ENCODE results near the gene CHKA.
A peak's percentile ranks its signal among the peaks of the same experiment; 100 is the strongest.

Gene CHKA

GRCh38 chr11:68037411-68038225 lies 83.6 kb downstream of the CHKA start:
- H3K9ac ChIP-seq (ENCODE audit: low read length), result 0 out of 2 replicates have a peak overlapping the region, but pooled peaks have one; percentile 84
- peaks cover 5% of the 10 kb centered on the region; the same call in 1 of the 2 replicates for H4K20me1 ChIP-seq (ENCODE audit: insufficient read depth, low read length)
- no peak for TF ChIP-seq EZH2 (optimal IDR thresholded peaks at IDR 0.05; ENCODE audit: low read depth, low read length)
- TF ChIP-seq, protein P1, sequence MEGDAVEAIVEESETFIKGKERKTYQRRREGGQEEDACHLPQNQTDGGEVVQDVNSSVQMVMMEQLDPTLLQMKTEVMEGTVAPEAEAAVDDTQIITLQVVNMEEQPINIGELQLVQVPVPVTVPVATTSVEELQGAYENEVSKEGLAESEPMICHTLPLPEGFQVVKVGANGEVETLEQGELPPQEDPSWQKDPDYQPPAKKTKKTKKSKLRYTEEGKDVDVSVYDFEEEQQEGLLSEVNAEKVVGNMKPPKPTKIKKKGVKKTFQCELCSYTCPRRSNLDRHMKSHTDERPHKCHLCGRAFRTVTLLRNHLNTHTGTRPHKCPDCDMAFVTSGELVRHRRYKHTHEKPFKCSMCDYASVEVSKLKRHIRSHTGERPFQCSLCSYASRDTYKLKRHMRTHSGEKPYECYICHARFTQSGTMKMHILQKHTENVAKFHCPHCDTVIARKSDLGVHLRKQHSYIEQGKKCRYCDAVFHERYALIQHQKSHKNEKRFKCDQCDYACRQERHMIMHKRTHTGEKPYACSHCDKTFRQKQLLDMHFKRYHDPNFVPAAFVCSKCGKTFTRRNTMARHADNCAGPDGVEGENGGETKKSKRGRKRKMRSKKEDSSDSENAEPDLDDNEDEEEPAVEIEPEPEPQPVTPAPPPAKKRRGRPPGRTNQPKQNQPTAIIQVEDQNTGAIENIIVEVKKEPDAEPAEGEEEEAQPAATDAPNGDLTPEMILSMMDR (IDR thresholded peaks at IDR 0.05; ENCODE audit: low read length), result no peak
- TF ChIP-seq EZH2phosphoT487 (IDR thresholded peaks at IDR 0.05; ENCODE audit: low read length), result no peak
- no peaks in the 10 kb centered on the region for H3K9me3 ChIP-seq (replicated peaks; ENCODE audit: insufficient read depth, low read length)
- H3K79me2 ChIP-seq (ENCODE audit: low read length), result peaks cover 57% of the 10 kb centered on the region
- no peaks in the 10 kb centered on the region for H3K27me3 ChIP-seq (replicated peaks; ENCODE audit: insufficient read depth, low read length)
- H3K9me2 ChIP-seq (replicated peaks; ENCODE audit: insufficient read depth, low read length), result no peaks in the 10 kb centered on the region
- H2AFZ ChIP-seq (ENCODE audit: low read length), result no peak overlapping the region
- peaks cover 2% of the 10 kb centered on the region; the same call in 1 of the 2 replicates for H3K36me3 ChIP-seq (replicated peaks; ENCODE audit: insufficient read depth, low read length)
- peaks cover 16% of the 10 kb centered on the region for H3K4me1 ChIP-seq (ENCODE audit: low read length)
- H3K4me3 ChIP-seq (ENCODE audit: low read length), result no peak overlapping the region
- H3F3A ChIP-seq (ENCODE audit: insufficient read depth, low read length), result peaks cover 27% of the 10 kb centered on the region
- peak overlapping the region; percentile 95; the same call in 1 of the 2 replicates for H3K4me2 ChIP-seq (ENCODE audit: low read depth, low read length)
- peak overlapping the region; percentile 76; the same call in 1 of the 2 replicates for H3K27ac ChIP-seq (ENCODE audit: low read length)
- DNase-seq, result no peak

DNA sequence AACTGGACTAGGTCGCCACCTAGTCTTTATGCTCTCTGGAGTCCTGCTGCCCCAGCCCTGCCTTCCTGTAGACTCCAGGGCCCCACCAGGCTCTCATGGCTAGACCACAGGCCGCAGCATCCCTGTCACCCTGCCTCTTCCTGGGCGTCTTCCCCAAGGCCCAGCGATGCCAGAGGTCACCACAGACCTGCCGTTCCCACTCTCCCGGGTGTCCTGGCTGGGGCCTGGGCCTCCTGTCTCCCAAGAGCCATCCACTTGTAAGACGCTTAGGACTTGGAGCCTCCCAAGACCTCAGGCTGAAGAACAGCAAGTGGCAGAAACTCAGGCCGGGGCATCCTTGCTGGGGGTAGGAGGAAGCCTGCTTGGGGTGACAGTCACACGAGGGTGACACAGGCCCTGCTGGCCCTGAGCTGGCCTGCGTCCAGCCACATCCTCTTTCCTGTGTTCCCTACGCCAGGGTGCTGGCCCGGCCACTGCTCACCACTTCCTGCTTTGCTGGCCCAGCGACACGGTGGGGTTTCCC lies 84.4 kb downstream of the CHKA start:
- peaks cover 5% of the 10 kb centered on the region; the same call in 1 of the 2 replicates for H4K20me1 ChIP-seq (ENCODE audit: insufficient read depth, low read length)
- no peak overlapping the region for H2AFZ ChIP-seq (ENCODE audit: low read length)
- no peaks in the 10 kb centered on the region for H3K27me3 ChIP-seq (replicated peaks; ENCODE audit: insufficient read depth, low read length)
- no peaks in the 10 kb centered on the region for H3K9me2 ChIP-seq (replicated peaks; ENCODE audit: insufficient read depth, low read length)
- H3K4me3 ChIP-seq (ENCODE audit: low read length), result no peak overlapping the region
- no peak for DNase-seq
- peaks cover 18% of the 10 kb centered on the region for H3K4me1 ChIP-seq (ENCODE audit: low read length)
- H3K27ac ChIP-seq (ENCODE audit: low read length), result no peak overlapping the region; the same call in 1 of the 2 replicates
- H3K79me2 ChIP-seq (ENCODE audit: low read length), result peaks cover 57% of the 10 kb centered on the region
- no peaks in the 10 kb centered on the region for H3K9me3 ChIP-seq (replicated peaks; ENCODE audit: insufficient read depth, low read length)
- no peak overlapping the region for H3K4me2 ChIP-seq (ENCODE audit: low read depth, low read length)
- H3F3A ChIP-seq (ENCODE audit: insufficient read depth, low read length), result peaks cover 27% of the 10 kb centered on the region
- TF ChIP-seq EZH2phosphoT487 (IDR thresholded peaks at IDR 0.05; ENCODE audit: low read length), result no peak
- H3K9ac ChIP-seq (ENCODE audit: low read length), result no peak overlapping the region
- H3K36me3 ChIP-seq (replicated peaks; ENCODE audit: insufficient read depth, low read length), result 0 out of 2 replicates have a peak, but pooled peaks cover 2% of the 10 kb centered on the region

DNA sequence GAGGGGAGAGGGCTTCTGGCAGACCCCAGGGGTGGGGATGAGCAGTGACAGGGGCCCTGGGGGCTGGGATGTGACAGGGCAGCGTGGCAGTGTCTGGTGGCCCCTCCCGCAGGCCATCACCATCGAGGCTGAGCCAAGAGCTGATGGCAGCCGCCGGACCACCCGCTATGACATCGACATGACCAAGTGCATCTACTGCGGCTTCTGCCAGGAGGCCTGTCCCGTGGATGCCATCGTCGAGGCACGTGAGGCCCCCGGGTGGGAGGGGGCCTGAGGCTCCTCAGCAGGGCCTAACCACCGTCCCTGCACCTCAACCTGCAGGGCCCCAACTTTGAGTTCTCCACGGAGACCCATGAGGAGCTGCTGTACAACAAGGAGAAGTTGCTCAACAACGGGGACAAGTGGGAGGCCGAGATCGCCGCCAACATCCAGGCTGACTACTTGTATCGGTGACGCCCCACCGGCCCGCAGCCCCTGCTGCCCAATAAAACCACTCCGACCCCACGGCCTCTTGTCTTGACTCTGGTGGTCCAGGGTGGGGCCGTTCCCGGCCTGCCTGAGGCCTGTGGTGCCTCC lies 85.0 kb downstream of the CHKA start:
- H3K27me3 ChIP-seq (replicated peaks; ENCODE audit: insufficient read depth, low read length), result no peaks in the 10 kb centered on the region
- H3K36me3 ChIP-seq (replicated peaks; ENCODE audit: insufficient read depth, low read length), result 0 out of 2 replicates have a peak, but pooled peaks cover 2% of the 10 kb centered on the region
- no peak overlapping the region for H3K4me2 ChIP-seq (ENCODE audit: low read depth, low read length)
- TF ChIP-seq, protein P1 (IDR thresholded peaks at IDR 0.05; ENCODE audit: low read length), result no peak
- TF ChIP-seq EZH2phosphoT487 (IDR thresholded peaks at IDR 0.05; ENCODE audit: low read length) (no peak), EZH2 (optimal IDR thresholded peaks at IDR 0.05; ENCODE audit: low read depth, low read length) (no peak)
- no peak overlapping the region for H3K27ac ChIP-seq (ENCODE audit: low read length)
- H3F3A ChIP-seq (ENCODE audit: insufficient read depth, low read length), result peaks cover 27% of the 10 kb centered on the region
- H2AFZ ChIP-seq (ENCODE audit: low read length), result no peak overlapping the region
- no peak for DNase-seq
- H3K4me3 ChIP-seq (ENCODE audit: low read length), result no peak overlapping the region
- H3K9me3 ChIP-seq (replicated peaks; ENCODE audit: insufficient read depth, low read length), result no peaks in the 10 kb centered on the region
- H3K9me2 ChIP-seq (replicated peaks; ENCODE audit: insufficient read depth, low read length), result no peaks in the 10 kb centered on the region
- peaks cover 16% of the 10 kb centered on the region for H3K4me1 ChIP-seq (ENCODE audit: low read length)
- H4K20me1 ChIP-seq (ENCODE audit: insufficient read depth, low read length), result no peaks in the 10 kb centered on the region; the same call in 1 of the 2 replicates
- H3K79me2 ChIP-seq (ENCODE audit: low read length), result peaks cover 57% of the 10 kb centered on the region
- no peak overlapping the region for H3K9ac ChIP-seq (ENCODE audit: low read length)

Data from MM.1S (cell line).